ENCODE results near the gene CNTFR.

The CNTFR gene

DNA sequence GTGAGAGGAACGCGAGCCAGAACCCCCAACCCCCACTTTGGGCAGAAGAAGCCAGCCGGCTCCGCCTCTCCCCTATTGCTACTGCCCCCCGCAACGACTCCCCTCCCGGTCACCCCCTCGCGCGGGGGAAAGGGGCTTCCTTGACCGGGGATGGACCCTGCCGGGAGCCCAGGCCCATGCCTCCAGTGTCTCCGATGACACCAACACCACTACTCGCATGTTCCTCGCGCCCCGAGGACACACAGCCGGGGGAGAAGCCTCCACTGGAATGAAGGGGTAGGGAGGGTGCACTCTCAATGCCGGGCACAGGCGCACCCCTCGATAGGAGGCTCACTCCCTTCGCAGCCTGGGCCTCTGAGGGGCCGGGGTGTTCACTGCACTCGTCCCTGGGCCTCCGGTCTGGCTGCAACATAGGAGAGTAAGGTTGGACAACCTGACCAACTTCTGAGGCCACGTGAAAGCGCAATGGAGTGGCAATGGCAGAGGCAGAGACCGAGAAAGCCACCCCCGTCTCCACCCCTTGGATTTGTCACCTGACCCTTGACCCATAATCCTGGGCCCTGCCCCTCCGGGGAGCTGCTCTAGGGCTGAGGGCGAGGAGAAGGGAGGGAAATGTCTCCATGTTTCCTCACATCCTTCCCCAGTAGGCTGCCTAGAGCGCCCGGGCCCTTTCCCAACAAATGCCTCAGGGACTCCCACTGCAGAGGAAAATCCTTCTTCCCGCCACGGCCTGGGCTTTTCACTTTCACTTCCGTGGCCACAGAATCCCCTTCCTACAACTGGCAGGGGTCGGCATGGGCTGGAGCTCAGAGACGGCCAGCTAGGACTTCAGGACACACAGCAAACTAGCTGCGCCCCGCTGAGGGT is 1.1 kb upstream of the CNTFR start:
- DNase-seq (ENCODE audit: low spot score), result no peak

DNA sequence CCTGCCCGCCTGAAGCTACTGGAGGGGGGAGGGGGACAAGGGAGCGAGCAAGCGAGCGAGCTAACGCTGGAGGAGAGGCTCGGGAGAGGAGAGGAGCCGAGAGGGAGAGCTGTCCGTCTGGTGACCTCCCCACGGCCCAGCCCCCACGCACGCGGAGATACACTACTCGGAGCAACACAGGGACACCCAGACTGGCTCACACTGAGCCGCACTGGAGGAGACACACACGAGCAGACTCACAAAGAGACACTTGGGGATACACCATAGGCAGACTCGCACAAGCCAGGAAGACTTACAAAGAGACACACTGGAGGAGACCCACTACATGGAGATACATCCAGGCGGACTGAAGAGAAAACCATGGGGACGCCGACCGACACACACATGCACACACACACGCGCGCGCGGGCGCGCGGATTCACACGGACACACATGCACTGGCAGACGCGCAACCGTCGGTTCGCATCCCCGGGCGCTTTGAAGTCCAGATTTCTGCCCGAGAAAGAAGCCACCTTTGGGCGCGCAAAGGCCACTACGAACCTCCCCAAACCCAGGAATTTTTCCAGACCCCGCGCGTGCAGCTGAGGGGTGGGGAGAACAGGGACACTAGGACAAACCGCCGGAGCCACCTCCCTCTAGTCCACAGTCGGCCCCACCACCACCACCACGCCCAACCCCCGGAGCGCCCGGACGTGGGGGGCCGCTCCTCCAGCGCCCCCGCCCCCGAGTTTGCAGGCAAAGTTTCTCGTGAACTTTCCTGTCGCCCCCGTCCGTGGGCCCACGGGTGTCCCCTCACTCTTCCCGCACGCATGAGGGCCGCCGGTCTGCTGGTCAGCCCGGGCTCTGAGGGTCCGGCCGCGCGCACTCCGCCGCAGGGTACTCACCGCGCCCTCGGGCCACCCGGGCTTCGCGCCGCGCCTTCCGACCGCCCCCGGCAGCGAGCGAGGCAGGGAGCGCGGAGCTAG is 571 bp downstream of the CNTFR start:
- DNase-seq (ENCODE audit: low spot score), result no peak

- DNase-seq (ENCODE audit: low spot score), result no peak
Measured at GRCh38 chr9:34587271-34587670, 2.3 kb downstream of the CNTFR start.

DNA sequence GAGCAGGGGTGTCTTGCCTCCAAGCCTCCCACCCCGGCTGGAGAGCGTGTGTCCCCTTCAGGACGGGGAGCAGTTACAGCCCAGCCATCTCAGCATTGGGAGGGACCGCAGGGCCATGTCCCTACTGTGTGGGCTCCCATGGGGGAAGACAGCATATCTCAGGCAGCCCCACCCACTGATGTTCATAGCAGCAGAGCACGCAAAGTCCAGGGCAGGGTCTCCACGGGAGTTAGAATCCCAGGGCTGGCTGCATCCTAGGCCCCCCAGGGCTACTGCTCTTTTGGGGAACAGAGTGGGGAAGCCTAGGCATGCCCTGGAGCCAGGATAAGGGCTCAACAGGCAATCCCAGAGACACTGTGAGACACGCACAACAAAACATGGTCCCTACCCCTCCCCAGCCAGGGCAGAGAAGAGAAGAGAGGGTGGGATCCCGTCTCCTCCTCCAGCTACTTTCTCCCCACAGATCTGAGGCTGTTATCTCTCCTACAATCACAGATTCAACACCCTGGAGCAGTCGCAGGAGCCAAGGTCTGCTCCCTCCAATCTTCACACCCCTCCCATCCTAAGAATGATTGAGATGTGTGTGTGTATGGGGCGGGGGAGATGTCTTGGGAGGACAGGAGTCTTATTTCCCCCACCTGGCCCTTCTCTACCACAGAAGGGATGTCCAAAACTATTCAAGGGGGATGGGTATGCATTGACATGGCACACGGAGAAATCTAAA is 3.4 kb downstream of the CNTFR start:
- no peak for DNase-seq (ENCODE audit: low spot score)

GRCh38 chr9:34584970-34585369 is 4.6 kb downstream of the CNTFR start:
- no peak for DNase-seq (ENCODE audit: low spot score)

DNA sequence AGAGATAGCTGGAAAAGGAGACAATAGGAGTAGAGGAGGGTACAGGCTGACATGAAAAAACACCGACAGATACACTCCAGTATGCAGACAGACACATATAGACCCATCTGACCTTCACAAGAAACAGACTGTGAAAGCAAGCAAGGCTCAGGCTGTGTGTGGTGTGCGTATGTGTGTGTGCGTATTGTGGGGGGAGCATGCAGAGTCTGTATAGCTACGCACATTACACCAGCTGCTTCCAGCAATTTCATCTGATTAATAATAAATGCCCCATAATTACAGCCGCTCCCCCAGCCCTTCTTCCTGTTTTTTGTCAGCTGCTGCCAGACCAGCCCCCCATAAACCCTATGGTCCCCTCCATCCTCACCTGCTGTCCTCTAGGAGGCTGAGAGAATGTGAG is 6.7 kb downstream of the CNTFR start:
- DNase-seq (ENCODE audit: low spot score), result no peak

- DNase-seq (ENCODE audit: low spot score), result no peak
Measured at GRCh38 chr9:34581318-34581717, 8.2 kb downstream of the CNTFR start.

- no peak for DNase-seq (ENCODE audit: low spot score)
Measured at GRCh38 chr9:34580358-34580757, 9.2 kb downstream of the CNTFR start.

GRCh38 chr9:34579808-34580163 is 9.7 kb downstream of the CNTFR start:
- no peak for DNase-seq (ENCODE audit: low spot score)

GRCh38 chr9:34579104-34579807 is 10.3 kb downstream of the CNTFR start:
- DNase-seq (ENCODE audit: low spot score), result no peak

- DNase-seq (ENCODE audit: low spot score), result no peak
Measured at GRCh38 chr9:34578241-34579103, 11.1 kb downstream of the CNTFR start.

- DNase-seq (ENCODE audit: low spot score), result no peak
Measured at GRCh38 chr9:34577400-34578240, 11.9 kb downstream of the CNTFR start.

DNA sequence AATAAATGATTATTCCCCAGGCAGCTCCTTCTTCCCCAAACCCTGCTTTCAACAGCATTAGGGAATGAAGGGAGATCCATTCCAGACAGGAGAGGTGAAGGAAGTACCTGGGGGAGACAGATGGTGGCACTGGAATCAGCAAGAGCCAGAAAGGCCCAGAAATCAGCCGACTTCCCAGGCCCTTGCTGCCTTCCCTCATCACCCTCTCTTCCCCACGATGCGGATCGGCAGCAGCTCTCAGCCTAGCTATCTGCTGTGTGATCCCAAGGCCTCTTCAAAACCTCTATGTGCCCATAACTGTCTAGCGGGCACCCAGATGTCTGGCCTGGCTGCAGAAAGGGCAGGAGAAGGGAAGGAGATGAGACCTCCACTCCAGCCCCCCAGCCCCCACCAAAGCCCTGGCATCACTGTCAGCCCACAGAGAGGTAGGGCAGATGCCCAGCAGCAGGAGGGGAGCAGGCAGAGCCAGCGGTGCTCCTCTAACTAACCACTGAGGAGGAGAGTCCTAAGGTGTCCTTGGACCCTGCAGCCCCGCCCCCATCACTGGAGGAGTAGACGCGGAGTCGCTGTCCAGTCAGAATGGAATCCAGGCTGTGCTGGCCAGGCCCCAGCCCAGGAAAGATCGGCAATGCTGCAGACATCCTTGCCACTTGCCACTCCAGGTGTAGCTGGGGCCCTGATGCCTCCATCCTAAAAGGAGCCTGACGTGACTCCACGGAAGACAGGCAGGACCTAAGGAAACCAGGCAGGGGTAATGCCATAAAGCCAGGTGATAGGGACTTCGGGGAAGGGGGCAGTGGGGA is 12.7 kb downstream of the CNTFR start:
- no peak for DNase-seq (ENCODE audit: low spot score)

DNA sequence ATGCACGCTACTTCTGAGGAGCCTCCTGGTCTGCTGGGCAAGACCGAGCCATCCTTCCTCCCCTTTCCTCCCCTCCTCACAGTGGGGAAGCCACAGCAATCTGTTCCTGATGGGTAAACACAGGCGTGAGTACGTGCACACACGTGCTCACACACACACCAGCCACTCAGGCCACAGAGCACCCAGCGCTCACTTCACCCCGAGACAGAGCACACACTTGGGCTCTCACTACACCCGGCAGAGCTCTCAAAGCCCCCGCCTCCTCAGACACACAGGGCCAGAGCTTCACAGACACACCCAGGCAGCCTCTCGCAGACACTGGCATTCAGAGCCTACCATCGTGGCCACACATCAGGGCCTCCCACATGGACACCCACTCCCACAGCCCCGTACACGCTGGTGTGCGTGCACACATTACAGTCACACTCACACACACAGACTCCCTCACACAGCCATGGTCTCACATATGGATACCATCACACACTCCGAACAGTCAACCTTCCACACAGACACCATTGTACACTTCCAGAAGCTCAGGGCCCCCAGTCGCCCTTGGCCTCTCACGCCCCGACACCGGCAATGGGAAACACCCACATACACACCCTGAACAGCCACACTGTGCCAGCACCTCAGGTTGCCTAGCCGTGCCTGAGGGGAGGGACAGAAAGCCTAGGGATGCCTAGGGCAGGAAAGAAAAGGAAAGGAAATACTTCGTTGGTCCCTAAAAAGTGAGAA is 13.5 kb downstream of the CNTFR start:
- no peak for DNase-seq (ENCODE audit: low spot score)

DNA sequence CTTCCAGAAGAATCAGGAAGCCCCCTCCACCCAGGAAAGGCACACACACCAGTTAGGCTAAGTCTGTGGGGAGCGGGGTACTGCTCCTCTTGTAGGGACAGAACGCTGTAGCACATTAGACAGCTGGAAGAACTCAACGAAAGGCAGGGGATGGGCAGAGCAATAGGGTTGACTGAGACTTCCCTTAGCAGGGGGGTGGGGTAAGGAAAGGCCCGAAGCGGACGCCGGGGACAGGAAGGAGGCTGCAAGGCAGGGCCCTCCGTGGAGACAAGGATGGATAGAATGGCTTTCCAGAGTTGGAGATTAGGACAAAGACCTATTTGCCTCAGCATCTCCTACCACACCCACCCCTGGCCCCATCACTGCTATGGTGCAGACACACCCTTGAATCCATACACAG is 14.3 kb downstream of the CNTFR start:
- no peak for DNase-seq (ENCODE audit: low spot score)

DNA sequence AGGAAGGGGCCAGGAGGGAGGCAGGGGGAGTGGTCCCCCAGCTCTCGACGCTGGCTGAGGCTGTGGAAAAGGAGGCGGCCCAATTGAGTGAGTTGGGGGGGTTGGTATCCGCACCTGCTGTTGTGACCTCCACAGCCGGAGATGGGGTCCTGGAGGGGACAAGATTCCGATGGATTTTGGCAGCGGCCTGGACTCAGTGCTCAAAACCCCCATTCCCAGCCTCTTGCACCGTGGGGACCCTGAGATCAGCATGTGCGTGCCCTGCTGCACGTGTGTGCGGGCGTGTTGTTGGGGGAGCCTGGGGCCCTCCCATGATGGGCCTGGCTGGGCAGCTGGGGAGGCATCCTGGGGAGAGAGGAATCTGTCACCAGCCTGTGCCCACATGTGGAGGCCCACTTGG is 15.0 kb downstream of the CNTFR start:
- DNase-seq (ENCODE audit: low spot score), result no peak

DNA sequence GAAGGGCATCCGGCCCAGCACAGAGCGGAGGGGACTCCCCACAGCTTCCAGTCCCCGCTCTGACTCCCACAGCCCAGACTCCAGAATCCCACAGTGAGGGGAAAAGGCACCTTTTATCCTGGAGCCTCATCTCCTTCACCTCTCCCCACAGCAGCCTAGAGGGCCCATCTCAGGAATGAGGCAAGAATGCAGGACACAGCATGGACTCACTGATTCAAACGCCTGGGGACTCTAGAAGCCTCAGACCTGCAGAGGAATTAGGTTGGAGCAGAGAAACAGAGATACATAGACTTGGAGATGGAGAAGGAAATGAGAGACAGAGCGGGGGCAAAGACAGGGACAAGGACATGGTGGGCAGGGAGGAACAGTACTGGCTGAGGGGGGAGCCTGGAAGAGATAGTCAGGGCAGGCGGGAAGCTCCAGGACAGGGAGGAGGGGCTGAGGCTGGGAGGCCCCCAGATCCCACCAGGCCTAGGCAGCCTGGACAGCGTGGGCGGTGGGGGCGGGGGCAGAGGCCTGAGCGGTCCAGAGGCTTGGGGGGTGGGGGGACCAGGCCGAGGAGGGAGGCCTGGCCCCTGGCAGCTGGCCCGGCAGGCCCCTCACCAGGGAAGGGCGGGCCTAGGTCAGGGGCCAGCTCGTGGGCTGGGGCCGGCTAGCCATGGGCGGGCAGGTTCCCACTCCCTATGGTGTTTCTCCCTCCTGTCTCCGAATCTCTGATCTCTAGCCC is 15.8 kb downstream of the CNTFR start:
- no peak for DNase-seq (ENCODE audit: low spot score)

- no peak for DNase-seq (ENCODE audit: low spot score)
Measured at GRCh38 chr9:34572628-34573027, 16.9 kb downstream of the CNTFR start.

Measured in NAMALWA (cell line).